ENCODE data around the gene LPP. TPM values are rescaled to one million over a fixed set of nuclear protein-coding genes. Genes with fewer than 3 reads are reported as not detected.

Gene LPP
- total RNA-seq, 6 donors from 2014 or later: 86.0 to 196 (median 160) TPM

DNA sequence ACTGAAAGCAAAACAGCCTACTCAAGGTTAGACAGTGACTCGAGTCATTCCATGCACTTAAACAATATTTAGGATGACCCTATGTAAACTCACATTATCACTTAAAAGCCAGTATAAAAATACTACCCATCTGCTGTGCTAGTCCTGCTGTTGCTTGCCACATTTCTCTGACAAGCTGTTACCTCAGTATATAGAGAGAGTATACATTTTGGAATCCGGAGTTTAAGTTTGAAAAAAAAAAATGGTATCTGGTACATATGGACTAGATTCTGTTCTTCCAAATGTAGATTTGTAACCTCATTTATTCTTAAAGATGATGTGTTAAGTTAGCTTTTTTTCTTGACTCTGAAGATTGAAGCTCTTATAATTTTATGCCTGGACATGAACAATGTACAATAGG is 514.0 kb downstream of the LPP start:
- no peak for TF ChIP-seq POLR2A (IDR thresholded peaks at IDR 0.05)
- TF ChIP-seq POLR2AphosphoS5 (IDR thresholded peaks at IDR 0.05): no peak
- TF ChIP-seq EP300 (IDR thresholded peaks at IDR 0.05): no peak
- no peak for TF ChIP-seq CTCF (IDR thresholded peaks at IDR 0.05)
- Histone ChIP-seq H3K27me3 (no peaks in the 10 kb centered on the region), H3K4me1 (peaks cover 6 to 14% (median 11%) of the 10 kb centered on the region in 4 donors), H3K4me3 (no peak overlapping the region), H3K27ac (no peak overlapping the region), H3K36me3 (no peaks in the 10 kb centered on the region), H3K9me3 (no peaks in the 10 kb centered on the region)
- ATAC-seq (ENCODE audit: low FRiP score in 2 of 2) (no peak), DNase-seq (no peak)
- WGBS, 2 donors: 86 to 95% methylated on average over 2 of the region's 2 CpGs

DNA sequence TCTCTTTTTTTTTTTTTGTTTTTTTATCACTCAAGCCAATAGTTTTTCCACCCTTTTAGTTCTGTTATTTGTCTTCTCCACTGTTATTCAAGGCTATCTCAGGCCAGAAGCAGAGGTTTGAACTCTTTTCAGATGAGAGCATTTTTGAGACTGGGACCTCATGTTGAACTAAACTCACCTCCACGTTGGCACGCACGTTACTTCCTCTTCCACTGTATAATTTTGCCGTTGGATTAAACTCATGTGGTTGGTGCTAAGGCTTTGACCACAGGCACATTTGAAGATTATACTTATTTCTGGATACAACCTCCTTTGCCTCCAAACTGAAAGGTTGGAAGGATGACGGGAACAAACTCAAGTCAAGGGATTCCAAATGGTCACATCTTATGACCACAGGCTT is 516.5 kb downstream of the LPP start:
- DNase-seq (no peak), ATAC-seq (ENCODE audit: low FRiP score in 2 of 2) (no peak)
- 85 to 90% methylated on average over 5 of the region's 5 CpGs for WGBS, 2 donors
- peaks cover 6 to 21% (median 19%) of the 10 kb centered on the region in 4 donors for H3K4me1 ChIP-seq
- TF ChIP-seq EP300 (IDR thresholded peaks at IDR 0.05) (no peak), CTCF (IDR thresholded peaks at IDR 0.05) (no peak), POLR2AphosphoS5 (IDR thresholded peaks at IDR 0.05) (no peak), POLR2A (IDR thresholded peaks at IDR 0.05) (no peak)
- no peaks in the 10 kb centered on the region for H3K36me3 ChIP-seq
- no peak overlapping the region for H3K27ac ChIP-seq
- H3K9me3 ChIP-seq: no peaks in the 10 kb centered on the region
- no peak overlapping the region for H3K4me3 ChIP-seq
- H3K27me3 ChIP-seq: no peaks in the 10 kb centered on the region

- Histone ChIP-seq H3K27me3 (no peaks in the 10 kb centered on the region), H3K27ac (no peak overlapping the region), H3K9me3 (no peaks in the 10 kb centered on the region), H3K36me3 (no peaks in the 10 kb centered on the region), H3K4me3 (peak overlapping the region in 3 of 4 donors; percentile 13 to 31 (median 25)), H3K4me1 (peaks cover 6 to 21% (median 19%) of the 10 kb centered on the region in 4 donors)
- ATAC-seq (ENCODE audit: low FRiP score in 2 of 2) (peak in 1 of 2 donors; percentile 39), DNase-seq (no peak)
- WGBS, 2 donors: 42 to 45% methylated on average over 4 of the region's 4 CpGs
- TF ChIP-seq POLR2AphosphoS5 (IDR thresholded peaks at IDR 0.05): no peak
- TF ChIP-seq CTCF (IDR thresholded peaks at IDR 0.05): no peak
- no peak for TF ChIP-seq EP300 (IDR thresholded peaks at IDR 0.05)
- no peak for TF ChIP-seq POLR2A (IDR thresholded peaks at IDR 0.05)
Measured at GRCh38 chr3:188671971-188672370, 518.0 kb downstream of the LPP start.

DNA sequence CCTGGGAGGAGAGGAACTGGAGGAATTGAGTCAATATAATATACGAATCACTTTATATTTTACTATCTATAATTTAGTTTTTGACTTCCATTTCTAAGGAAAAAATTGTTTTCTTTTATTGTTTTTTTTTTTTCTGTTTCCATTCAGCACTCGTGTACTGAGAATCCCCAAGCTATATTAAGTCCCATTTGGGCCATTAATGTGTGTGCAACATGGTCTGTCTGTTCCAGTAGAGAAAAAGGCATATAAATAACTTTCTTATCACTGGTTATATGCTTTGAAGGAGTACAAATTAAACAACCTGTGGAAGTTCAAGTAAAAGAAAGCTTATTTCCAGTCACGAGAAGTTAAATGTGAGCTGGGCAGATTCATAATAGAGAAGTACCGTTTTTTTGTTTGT is 518.9 kb downstream of the LPP start:
- DNase-seq (no peak), ATAC-seq (ENCODE audit: low FRiP score in 2 of 2) (no peak)
- no peak overlapping the region for H3K4me3 ChIP-seq
- H3K27me3 ChIP-seq: no peaks in the 10 kb centered on the region
- no peak for TF ChIP-seq POLR2A (IDR thresholded peaks at IDR 0.05)
- no peak for TF ChIP-seq POLR2AphosphoS5 (IDR thresholded peaks at IDR 0.05)
- TF ChIP-seq CTCF (IDR thresholded peaks at IDR 0.05): no peak
- TF ChIP-seq EP300 (IDR thresholded peaks at IDR 0.05): no peak
- peaks cover 6 to 21% (median 19%) of the 10 kb centered on the region in 4 donors for H3K4me1 ChIP-seq
- no peaks in the 10 kb centered on the region for H3K9me3 ChIP-seq
- whole genome bisulfite sequencing, 2 donors: 85 to 88% methylated on average over 4 of the region's 4 CpGs
- no peaks in the 10 kb centered on the region for H3K36me3 ChIP-seq
- no peak overlapping the region for H3K27ac ChIP-seq

DNA sequence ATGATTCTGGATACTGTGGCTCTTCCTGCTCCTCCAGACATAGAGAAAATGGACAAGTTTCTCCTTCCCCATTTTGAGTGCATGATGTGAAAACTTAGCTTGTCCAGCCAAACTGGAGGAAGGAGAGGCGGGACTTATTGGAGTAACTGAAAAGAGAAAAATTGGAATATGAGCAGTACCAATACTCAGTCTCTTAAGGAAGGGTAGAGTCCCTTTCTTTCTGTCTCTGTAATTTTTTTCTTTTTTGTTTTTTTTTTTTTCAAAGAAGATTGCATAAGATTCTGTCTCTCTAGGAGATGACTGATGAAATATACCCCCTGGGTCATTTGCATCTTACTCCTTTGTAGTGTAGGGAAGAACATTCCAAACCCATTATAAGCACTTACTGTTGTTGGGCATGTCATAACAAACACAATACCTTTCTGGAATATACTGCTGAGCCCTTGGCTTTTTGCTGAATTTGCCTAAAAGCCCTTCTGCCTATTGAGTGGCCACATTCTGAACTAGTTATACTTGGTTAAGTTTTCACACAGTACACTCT is 519.8 kb downstream of the LPP start:
- DNase-seq (no peak), ATAC-seq (ENCODE audit: low FRiP score in 2 of 2) (peak in 1 of 2 donors; percentile 87)
- H3K4me1 ChIP-seq: peaks cover 6 to 21% (median 19%) of the 10 kb centered on the region in 4 donors
- H3K27ac ChIP-seq: no peak overlapping the region
- TF ChIP-seq POLR2AphosphoS5 (IDR thresholded peaks at IDR 0.05): peak in 1 of 2 donors; percentile 30
- TF ChIP-seq CTCF (IDR thresholded peaks at IDR 0.05): no peak
- no peaks in the 10 kb centered on the region for H3K36me3 ChIP-seq
- no peak overlapping the region for H3K4me3 ChIP-seq
- H3K27me3 ChIP-seq: no peaks in the 10 kb centered on the region
- no peaks in the 10 kb centered on the region for H3K9me3 ChIP-seq
- WGBS, 2 donors: 68 to 82% methylated on average over 1 of the region's 1 CpG
